SJCRH30 (cell line): ENCODE data around the gene PASK. TPM values are rescaled to one million over a fixed set of nuclear protein-coding genes. Genes with fewer than 3 reads are reported as not detected.
"Not testable (repeated sequence)": the region's sequence is repeated elsewhere in the genome, so short reads cannot be mapped to it uniquely, and the experiment has no call there.

ENCODE experiments used
- DNase-seq, 2 experiments: peaks; one replicate each; pipeline ENCODE4 v3.0.0-alpha.2; 2015 to 2020
- H3K27ac ChIP-seq: fragments of 250-450 bp; sonication (Bioruptor Pico); 2 replicates; pipeline ENCODE4 v1.5.1; 2020; ENCODE audit warnings: mild to moderate bottlenecking, moderate library complexity
- H3K27me3 ChIP-seq: fragments of 250-450 bp; sonication (Bioruptor Pico); 2 replicates; pipeline ENCODE4 v1.5.1; 2020; ENCODE audit warnings: mild to moderate bottlenecking, moderate library complexity
- H3K36me3 ChIP-seq: fragments of 250-450 bp; sonication (Bioruptor Pico); 2 replicates; pipeline ENCODE4 v1.5.1; 2020; ENCODE audit warnings: mild to moderate bottlenecking, moderate library complexity
- H3K4me1 ChIP-seq: fragments of 250-450 bp; sonication (Bioruptor Pico); 2 replicates; pipeline ENCODE4 v1.5.1; 2020; ENCODE audit warnings: mild to moderate bottlenecking, moderate library complexity
- H3K4me3 ChIP-seq: fragments of 250-450 bp; sonication (Bioruptor Pico); 2 replicates; pipeline ENCODE4 v1.5.1; 2020; ENCODE audit warnings: mild to moderate bottlenecking, moderate library complexity
- H3K9me3 ChIP-seq: fragments of 250-450 bp; sonication (Bioruptor Pico); replicated peaks from 2 replicates; pipeline ENCODE4 v1.5.1; 2020; ENCODE audit warnings: mild to moderate bottlenecking, moderate library complexity
- total RNA-seq: library from RNA; depleted of rRNA; stranded (reverse); fragments of >200 nt; shearing (Covaris generic); gene quantifications from 2 replicates; pipeline ENCODE4 v1.2.3, GENCODE V29; 2014

Gene PASK
- total RNA-seq, 1 experiment from 2014 or later = 23.3 TPM

- Histone ChIP-seq H3K4me3 (peak overlapping the region; percentile 89), H3K9me3 (no peaks in the 10 kb centered on the region), H3K27ac (no peak overlapping the region), H3K4me1 (no peaks in the 10 kb centered on the region; the same call in 1 of the 2 replicates), H3K27me3 (no peaks in the 10 kb centered on the region), H3K36me3 (peaks cover 8% of the 10 kb centered on the region)
- no peak for DNase-seq
These were observed 46.1 kb downstream of the PASK start for GRCh38 chr2:241103176-241103595.

- H3K9me3 ChIP-seq = no peaks in the 10 kb centered on the region
- H3K36me3 ChIP-seq = peaks cover 9% of the 10 kb centered on the region
- H3K4me1 ChIP-seq = no peaks in the 10 kb centered on the region; the same call in 1 of the 2 replicates
- DNase-seq = peak; percentile 90 to 93
- H3K4me3 ChIP-seq = peak within 1 kb of the TSS; percentile 89
- no peaks in the 10 kb centered on the region for H3K27me3 ChIP-seq
- H3K27ac ChIP-seq = peak within 1 kb of the TSS; percentile 61
These were observed 47.0 kb downstream of the PASK start, which contains the start of gene MTERF4 for GRCh38 chr2:241102239-241102803. Gene MTERF4, minus strand, starts transcription at chr2:241102287. Its CDS starts 14 bp downstream, at chr2:241102273.

- no peaks in the 10 kb centered on the region for H3K9me3 ChIP-seq
- peaks cover 32% of the 10 kb centered on the region for H3K36me3 ChIP-seq
- no peak for DNase-seq
- no peak overlapping the region for H3K27ac ChIP-seq
- H3K27me3 ChIP-seq = no peaks in the 10 kb centered on the region
- no peak overlapping the region for H3K4me3 ChIP-seq
- H3K4me1 ChIP-seq = no peaks in the 10 kb centered on the region; the same call in 1 of the 2 replicates
These were observed 50.0 kb downstream of the PASK start for GRCh38 chr2:241099246-241099645.

- H3K27me3 ChIP-seq = no peaks in the 10 kb centered on the region
- H3K4me3 ChIP-seq = no peak overlapping the region
- H3K36me3 ChIP-seq = peaks cover 43% of the 10 kb centered on the region
- H3K9me3 ChIP-seq = no peaks in the 10 kb centered on the region
- H3K27ac ChIP-seq = no peak overlapping the region
- no peak for DNase-seq
- H3K4me1 ChIP-seq = no peaks in the 10 kb centered on the region; the same call in 1 of the 2 replicates
These were observed 52.3 kb downstream of the PASK start for GRCh38 chr2:241096979-241097378.

- Histone ChIP-seq H3K36me3 (peaks cover 51% of the 10 kb centered on the region), H3K4me1 (no peaks in the 10 kb centered on the region)
These were observed 53.5 kb downstream of the PASK start for GRCh38 chr2:241095594-241096290.

GRCh38 chr2:241094924-241095420 is 54.3 kb downstream of the PASK start:
- H3K9me3 ChIP-seq = no peaks in the 10 kb centered on the region
- peaks cover 56% of the 10 kb centered on the region for H3K36me3 ChIP-seq
- no peak for DNase-seq
- no peak overlapping the region for H3K27ac ChIP-seq
- H3K4me3 ChIP-seq = no peak overlapping the region
- no peaks in the 10 kb centered on the region for H3K27me3 ChIP-seq
- no peaks in the 10 kb centered on the region for H3K4me1 ChIP-seq

More at GRCh38 chr2:241095594-241096290, 53.5 kb downstream of the PASK start:
- Histone ChIP-seq H3K9me3 (no peaks in the 10 kb centered on the region), H3K27ac (no peak overlapping the region), H3K27me3 (no peaks in the 10 kb centered on the region), H3K4me3 (no peak overlapping the region)
- no peak for DNase-seq

- no peaks in the 10 kb centered on the region for H3K4me1 ChIP-seq
- H3K36me3 ChIP-seq = peaks cover 57% of the 10 kb centered on the region
- H3K9me3 ChIP-seq = no peaks in the 10 kb centered on the region
- no peak for DNase-seq
- H3K4me3 ChIP-seq = no peak overlapping the region
- no peaks in the 10 kb centered on the region for H3K27me3 ChIP-seq
- no peak overlapping the region for H3K27ac ChIP-seq
These were observed 55.1 kb downstream of the PASK start for GRCh38 chr2:241094172-241094571.

- H3K27me3 ChIP-seq, H3K9me3 ChIP-seq, DNase-seq, H3K4me1 ChIP-seq, H3K27ac ChIP-seq, H3K4me3 ChIP-seq: not testable (repeated sequence)
- H3K36me3 ChIP-seq = peaks cover 65% of the 10 kb centered on the region
These were observed 56.0 kb downstream of the PASK start for GRCh38 chr2:241093133-241093781.

- DNase-seq = peak in 1 of 2 experiments; percentile 47
- Histone ChIP-seq H3K27me3 (no peaks in the 10 kb centered on the region), H3K27ac (no peak overlapping the region), H3K36me3 (peaks cover 71% of the 10 kb centered on the region), H3K4me3 (no peak overlapping the region), H3K9me3 (no peaks in the 10 kb centered on the region), H3K4me1 (no peaks in the 10 kb centered on the region)
These were observed 56.6 kb downstream of the PASK start for GRCh38 chr2:241092677-241093076.

- Histone ChIP-seq H3K4me3 (no peak overlapping the region), H3K27me3 (no peaks in the 10 kb centered on the region), H3K36me3 (peaks cover 73% of the 10 kb centered on the region), H3K4me1 (no peaks in the 10 kb centered on the region), H3K27ac (no peak overlapping the region), H3K9me3 (no peaks in the 10 kb centered on the region)
- DNase-seq = no peak
These were observed 57.4 kb downstream of the PASK start for GRCh38 chr2:241091734-241092445.

GRCh38 chr2:241091201-241091600 is 58.1 kb downstream of the PASK start:
- Histone ChIP-seq H3K9me3 (no peaks in the 10 kb centered on the region), H3K4me3 (no peak overlapping the region), H3K27me3 (no peaks in the 10 kb centered on the region), H3K27ac (no peak overlapping the region), H3K4me1 (no peaks in the 10 kb centered on the region), H3K36me3 (peaks cover 76% of the 10 kb centered on the region)
- no peak for DNase-seq

GRCh38 chr2:241088791-241089732 is 60.2 kb downstream of the PASK start:
- no peak for DNase-seq
- no peaks in the 10 kb centered on the region for H3K4me1 ChIP-seq
- no peaks in the 10 kb centered on the region for H3K27me3 ChIP-seq
- peaks cover 60% of the 10 kb centered on the region for H3K36me3 ChIP-seq
- H3K27ac ChIP-seq = no peak overlapping the region
- no peak overlapping the region for H3K4me3 ChIP-seq
- H3K9me3 ChIP-seq = no peaks in the 10 kb centered on the region

GRCh38 chr2:241088376-241088775 is 60.9 kb downstream of the PASK start:
- Histone ChIP-seq H3K9me3 (no peaks in the 10 kb centered on the region), H3K27me3 (no peaks in the 10 kb centered on the region), H3K36me3 (peaks cover 54% of the 10 kb centered on the region), H3K27ac (no peak overlapping the region), H3K4me1 (no peaks in the 10 kb centered on the region), H3K4me3 (no peak overlapping the region)
- DNase-seq = no peak
